HEK293T (cell line): ENCODE measurements around the gene DIO3.

Experiments used
- CTCF ChIA-PET: fragments of 350-600 bp; formaldehyde crosslinking; extraction: SDS; loops from one replicate; lab custom pipeline; 2021; ENCODE audit warnings: antibody characterized with exemption, inconsistent platforms; lab: Yijun Ruan, JAX
- POLR2A ChIA-PET: fragments of 350-600 bp; formaldehyde crosslinking; extraction: SDS; loops from one replicate; lab custom pipeline; 2020; ENCODE audit warnings: antibody characterized with exemption, inconsistent platforms; lab: Yijun Ruan, JAX
- DNase-seq: peaks from one replicate; pipeline ENCODE4 v3.0.0; 2012; ENCODE audit warnings: mixed read lengths; ENCODE audit errors: extremely low spot score
- ARNT ChIP-seq: fragments of 450-650 bp; IDR thresholded peaks from 2 replicates; pipeline ENCODE4 v1.6.1; 2017; ENCODE audit warnings: mild to moderate bottlenecking
- BHLHE40 ChIP-seq: fragments of 450-650 bp; IDR thresholded peaks from 2 replicates; pipeline ENCODE4 v1.6.1; 2016; ENCODE audit warnings: mild to moderate bottlenecking, moderate library complexity, borderline replicate concordance
- CTBP1 ChIP-seq: fragments of 450-650 bp; IDR thresholded peaks from 2 replicates; pipeline ENCODE4 v1.6.1; 2016; ENCODE audit warnings: borderline replicate concordance
- ELF4 ChIP-seq: fragments of 450-650 bp; IDR thresholded peaks from 2 replicates; pipeline ENCODE4 v1.6.1; 2017; ENCODE audit warnings: antibody characterized with exemption
- FOXA1 ChIP-seq: fragments of 450-650 bp; IDR thresholded peaks from 2 replicates; pipeline ENCODE4 v1.6.1; 2016; ENCODE audit warnings: mild to moderate bottlenecking
- FOXK2 ChIP-seq: fragments of 450-650 bp; IDR thresholded peaks from 2 replicates; pipeline ENCODE4 v1.6.1; 2016; ENCODE audit warnings: mild to moderate bottlenecking
- FOXM1 ChIP-seq: fragments of 450-650 bp; IDR thresholded peaks from 2 replicates; pipeline ENCODE4 v1.6.1; 2017; ENCODE audit warnings: mild to moderate bottlenecking, borderline replicate concordance
- HDGF ChIP-seq: fragments of 450-650 bp; IDR thresholded peaks from 2 replicates; pipeline ENCODE4 v1.6.1; 2017; ENCODE audit warnings: antibody characterized with exemption, borderline replicate concordance
- L3MBTL2 ChIP-seq: fragments of 450-650 bp; conservative IDR thresholded peaks from 2 replicates; pipeline ENCODE4 v1.6.1; 2016; ENCODE audit warnings: mild to moderate bottlenecking
- LEF1 ChIP-seq: fragments of 450-650 bp; IDR thresholded peaks from 2 replicates; pipeline ENCODE4 v1.6.1; 2017; ENCODE audit warnings: mild to moderate bottlenecking, borderline replicate concordance
- NFRKB ChIP-seq: fragments of 450-650 bp; IDR thresholded peaks from 2 replicates; pipeline ENCODE4 v1.6.1; 2016; ENCODE audit warnings: mild to moderate bottlenecking, moderate library complexity
- PKNOX1 ChIP-seq: fragments of 450-650 bp; IDR thresholded peaks from 2 replicates; pipeline ENCODE4 v1.6.1; 2016
- SP1 ChIP-seq: fragments of 450-650 bp; IDR thresholded peaks from 2 replicates; pipeline ENCODE4 v1.6.1; 2017
- SUZ12 ChIP-seq: fragments of 450-650 bp; IDR thresholded peaks from 2 replicates; pipeline ENCODE4 v1.6.1; 2016; ENCODE audit warnings: mild to moderate bottlenecking
- TARDBP ChIP-seq: fragments of 450-650 bp; IDR thresholded peaks from 2 replicates; pipeline ENCODE4 v1.6.1; 2016
- ZNF384 ChIP-seq: fragments of 450-650 bp; IDR thresholded peaks from 2 replicates; pipeline ENCODE4 v1.6.1; 2016

DIO3 gene

GRCh38 chr14:101588990-101589389 lies 27.7 kb downstream of the DIO3 start:
- POLR2A ChIA-PET: no interaction called here
- no peak for DNase-seq
- CTCF ChIA-PET: no interaction called here
- no peak for TF ChIP-seq L3MBTL2
- no peak for TF ChIP-seq FOXA1
- TF ChIP-seq FOXK2: no peak
- no peak for TF ChIP-seq CTBP1
- TF ChIP-seq FOXM1: no peak
- TF ChIP-seq NFRKB: no peak
- TF ChIP-seq BHLHE40: no peak
- no peak for TF ChIP-seq SUZ12
- no peak for TF ChIP-seq PKNOX1
- TF ChIP-seq ELF4: no peak
- TF ChIP-seq TARDBP: no peak

- CTCF ChIA-PET: no interaction called here
- DNase-seq: no peak
- POLR2A ChIA-PET: no interaction called here
- no peak for TF ChIP-seq NFRKB
- TF ChIP-seq L3MBTL2: no peak
Observed at GRCh38 chr14:101589486-101590015, 28.3 kb downstream of the DIO3 start.

- ChIA-PET CTCF (no interaction called here), POLR2A (no interaction called here)
- no peak for DNase-seq
- TF ChIP-seq BHLHE40: no peak
- no peak for TF ChIP-seq SP1
- no peak for TF ChIP-seq TARDBP
- no peak for TF ChIP-seq ELF4
- TF ChIP-seq LEF1: no peak
- TF ChIP-seq FOXK2: no peak
- no peak for TF ChIP-seq FOXA1
- no peak for TF ChIP-seq SUZ12
- no peak for TF ChIP-seq ARNT
- TF ChIP-seq HDGF: no peak
- no peak for TF ChIP-seq CTBP1
Observed at GRCh38 chr14:101590062-101590461, 28.8 kb downstream of the DIO3 start.

GRCh38 chr14:101590616-101591015 lies 29.3 kb downstream of the DIO3 start:
- ChIA-PET CTCF (no interaction called here), POLR2A (no interaction called here)
- no peak for DNase-seq
- no peak for TF ChIP-seq LEF1
- TF ChIP-seq CTBP1: no peak
- TF ChIP-seq NFRKB: no peak
- TF ChIP-seq TARDBP: no peak
- TF ChIP-seq ZNF384: no peak
- TF ChIP-seq SUZ12: no peak
- no peak for TF ChIP-seq ELF4
- no peak for TF ChIP-seq FOXM1
- TF ChIP-seq L3MBTL2: no peak
- TF ChIP-seq FOXA1: no peak
- no peak for TF ChIP-seq HDGF
- no peak for TF ChIP-seq PKNOX1
- TF ChIP-seq FOXK2: no peak
- TF ChIP-seq BHLHE40: no peak
- no peak for TF ChIP-seq SP1
- TF ChIP-seq ARNT: no peak

GRCh38 chr14:101591121-101591520 lies 29.8 kb downstream of the DIO3 start:
- TF ChIP-seq BHLHE40: no peak
- TF ChIP-seq SP1: no peak
- TF ChIP-seq PKNOX1: no peak
- TF ChIP-seq TARDBP: no peak
- TF ChIP-seq FOXK2: no peak
- no peak for DNase-seq
- CTCF ChIA-PET: no interaction called here

GRCh38 chr14:101591582-101591981 lies 30.3 kb downstream of the DIO3 start:
- no peak for TF ChIP-seq ZNF384
- TF ChIP-seq L3MBTL2: no peak
- no peak for TF ChIP-seq FOXM1
- no peak for TF ChIP-seq TARDBP
- no peak for TF ChIP-seq HDGF
- no peak for TF ChIP-seq FOXA1
- no peak for TF ChIP-seq LEF1
- no peak for TF ChIP-seq BHLHE40
- no peak for TF ChIP-seq SUZ12
- TF ChIP-seq NFRKB: no peak
- TF ChIP-seq SP1: no peak
- TF ChIP-seq PKNOX1: no peak
- TF ChIP-seq FOXK2: no peak
- TF ChIP-seq CTBP1: no peak
- TF ChIP-seq ARNT: no peak
- no peak for TF ChIP-seq ELF4
- no peak for DNase-seq

More at GRCh38 chr14:101591121-101591520, 29.8 kb downstream of the DIO3 start:
- POLR2A ChIA-PET: no interaction called here

More at GRCh38 chr14:101591582-101591981, 30.3 kb downstream of the DIO3 start:
- POLR2A ChIA-PET: no interaction called here
- CTCF ChIA-PET: no interaction called here
